GM12875 (cell line): ENCODE data around the gene SH2D1B.

Experiments
- H3K4me3 ChIP-seq: one replicate; pipeline ENCODE4 v1.5.1; 2011; ENCODE audit warnings: low read depth, low read length, control low read depth
- CTCF ChIP-seq: IDR thresholded peaks from 2 replicates; pipeline ENCODE4 v1.5.1; 2011; ENCODE audit warnings: low read depth, mild to moderate bottlenecking, control low read depth, inconsistent platforms, low read length, moderate library complexity, borderline replicate concordance; ENCODE audit not compliant: insufficient read depth

Gene SH2D1B

GRCh38 chr1:162360874-162361260, 51.1 kb downstream of the SH2D1B start:
- H3K4me3 ChIP-seq = no peak overlapping the region
- no peak for TF ChIP-seq CTCF

DNA sequence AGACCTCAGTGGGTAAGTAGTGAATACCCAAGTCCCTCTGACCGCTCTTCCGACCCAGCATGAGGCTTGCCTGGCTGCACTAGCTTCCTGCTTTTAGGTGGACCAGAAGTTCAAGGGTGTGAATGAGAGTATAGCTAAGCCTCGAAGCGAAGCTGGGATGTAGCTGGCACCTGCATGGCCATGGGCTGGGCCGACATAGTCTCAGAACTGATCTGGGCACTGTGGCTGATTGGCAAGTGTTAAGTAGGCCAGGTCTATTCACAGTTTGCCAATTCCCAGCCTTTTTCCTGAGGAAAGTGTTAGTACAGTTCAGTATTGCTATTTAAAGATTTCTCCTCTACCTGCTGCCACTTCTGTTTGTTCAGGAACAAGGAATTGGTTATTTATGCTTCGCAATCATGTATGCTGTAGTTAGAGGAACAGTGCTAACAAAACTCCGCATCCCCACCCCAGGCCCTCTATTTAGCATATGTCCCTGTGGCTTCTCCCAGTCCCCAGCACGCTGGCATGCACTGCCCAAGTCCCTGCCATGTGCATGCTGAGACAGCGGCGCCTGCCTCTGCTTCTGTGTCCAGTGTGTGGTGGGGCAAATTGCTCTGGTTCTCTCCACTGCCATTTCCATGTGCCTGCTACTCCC, 51.6 kb downstream of the SH2D1B start:
- TF ChIP-seq CTCF = no peak

DNA sequence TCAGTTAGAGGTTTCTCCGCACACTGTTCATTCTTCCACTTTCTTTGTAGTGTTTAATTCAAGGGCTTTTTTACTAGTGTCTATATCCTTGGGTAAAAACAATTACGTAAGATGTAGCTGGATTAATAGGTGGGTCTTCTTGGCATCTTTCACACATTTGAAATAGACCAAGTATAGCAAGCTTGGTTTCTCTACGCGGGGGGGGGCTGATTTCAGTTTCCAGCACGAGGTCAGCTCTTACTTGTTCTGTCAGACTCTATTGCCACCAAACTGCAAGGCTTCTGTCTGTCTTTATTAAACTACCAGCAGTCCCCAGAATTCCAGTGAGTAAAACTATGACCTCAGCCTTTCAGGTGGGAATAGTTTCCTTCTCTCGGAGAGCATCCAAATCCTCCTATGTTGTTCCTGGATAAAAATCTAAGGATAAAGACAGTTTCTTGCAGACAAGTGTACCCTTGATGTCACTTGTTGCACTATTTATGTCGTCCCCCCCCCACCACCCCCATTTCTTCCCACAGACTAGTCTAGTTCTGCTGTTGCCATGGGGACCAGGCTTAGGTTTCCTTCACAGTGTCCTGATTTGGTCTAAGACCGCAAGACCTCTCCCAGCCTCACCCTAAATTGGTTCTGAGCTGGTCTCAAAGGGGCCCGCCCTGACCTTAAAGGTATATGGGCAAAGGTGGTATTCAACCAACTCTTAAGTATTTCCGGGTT, 52.3 kb downstream of the SH2D1B start:
- no peak overlapping the region for H3K4me3 ChIP-seq
- no peak for TF ChIP-seq CTCF

More for the DNA sequence above, 51.6 kb downstream of the SH2D1B start:
- no peak overlapping the region for H3K4me3 ChIP-seq

- TF ChIP-seq CTCF = no peak
- H3K4me3 ChIP-seq = no peak overlapping the region
These were observed 53.0 kb downstream of the SH2D1B start for GRCh38 chr1:162358928-162359327.

GRCh38 chr1:162357681-162358266, 54.2 kb downstream of the SH2D1B start:
- H3K4me3 ChIP-seq = no peak overlapping the region
- 0 out of 2 replicates have a peak, but pooled peaks have one; percentile 41 for TF ChIP-seq CTCF

DNA sequence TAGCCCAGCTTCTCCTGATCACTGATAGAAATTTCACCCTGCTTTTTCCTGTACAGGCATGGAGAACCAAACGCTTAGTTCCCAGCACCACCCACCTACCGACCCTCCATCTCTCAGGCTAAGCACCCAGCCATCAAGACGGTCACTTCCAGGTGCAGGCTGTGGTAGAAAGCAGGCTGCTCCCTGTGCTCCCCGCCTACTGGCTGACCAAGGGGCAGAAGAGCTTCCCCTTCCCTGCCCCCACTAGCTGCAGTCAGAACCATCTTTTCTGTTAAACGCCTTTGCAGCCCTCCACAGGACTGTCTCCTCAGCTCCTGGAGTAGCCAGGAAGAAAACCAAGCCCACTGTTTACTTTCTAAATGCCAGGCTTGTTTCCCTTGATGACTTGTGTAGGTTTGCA, 58.2 kb downstream of the SH2D1B start:
- no peak for TF ChIP-seq CTCF
- no peak overlapping the region for H3K4me3 ChIP-seq
